DMS153 treated with DMSO at 0.1 percent for 48 hours (cell line): ENCODE measurements around the gene ZSWIM8.
A peak's percentile ranks its signal among the peaks of the same experiment; 100 is the strongest.

Source experiments
- DNase-seq: peaks from one replicate; lab custom pipeline; 2025; ENCODE audit not compliant: unreplicated experiment; lab: John Stamatoyannopoulos, UW

The ZSWIM8 gene

GRCh38 chr10:73841526-73842285 is 56.3 kb downstream of the ZSWIM8 start:
- no peak for DNase-seq

GRCh38 chr10:73842349-73842748 is 56.9 kb downstream of the ZSWIM8 start:
- no peak for DNase-seq

- DNase-seq, result no peak
These were observed 57.9 kb downstream of the ZSWIM8 start for GRCh38 chr10:73843261-73843660.

GRCh38 chr10:73847031-73847430 is 61.6 kb downstream of the ZSWIM8 start:
- no peak for DNase-seq

GRCh38 chr10:73848821-73849489 is 63.5 kb downstream of the ZSWIM8 start:
- DNase-seq, result peak; percentile 29

GRCh38 chr10:73850211-73850610 is 64.8 kb downstream of the ZSWIM8 start:
- DNase-seq, result no peak

- DNase-seq, result no peak
These were observed 65.6 kb downstream of the ZSWIM8 start for GRCh38 chr10:73850863-73851461.
